SK-N-SH (cell line): ENCODE measurements around the gene ADAMTS13. TPM values are rescaled to one million over a fixed set of nuclear protein-coding genes. Genes with fewer than 3 reads are reported as not detected.

Experiments used
- CTCF ChIA-PET: fragments of 300-600, 350-600 bp; formaldehyde crosslinking; extraction: SDS; loops from one replicate; lab custom pipeline; 2021; lab: Yijun Ruan, JAX
- POLR2A ChIA-PET: fragments of 350-600 bp; sonication (Branson Sonifier 250); formaldehyde crosslinking; extraction: SDS; loops from one replicate; lab custom pipeline; 2020; ENCODE audit warnings: antibody characterized with exemption, inconsistent platforms; lab: Yijun Ruan, JAX
- DNase-seq: peaks from one replicate; pipeline ENCODE4 v3.0.0; 2012
- H2AFZ ChIP-seq: fragments of 200-600 bp; sonication (generic); 2 replicates; pipeline ENCODE4 v1.8.1; 2016; ENCODE audit warnings: antibody characterized with exemption, mild to moderate bottlenecking, low read depth
- H3F3A ChIP-seq: fragments of 200-600 bp; sonication (generic); replicated peaks from 2 replicates; pipeline ENCODE3; 2016; ENCODE audit warnings: antibody characterized with exemption, mild to moderate bottlenecking; ENCODE audit not compliant: insufficient read depth
- H3K27ac ChIP-seq, 2 experiments: fragments of 200-500 bp in 1 of 2; fragments of 200-600 bp in 1 of 2; sonication (Bioruptor generic) in 1 of 2; sonication (generic), shearing (Covaris generic) in 1 of 2; 2 replicates each; pipeline versions ENCODE4 v1.5.1 to v1.6.1; 2014 to 2016; ENCODE audit warnings: low read depth in 2 of 2, inconsistent platforms in 1 of 2, low read length in 1 of 2, mild to moderate bottlenecking in 1 of 2, mixed read lengths in 1 of 2
- H3K27me3 ChIP-seq: fragments of 200-600 bp; sonication (generic), shearing (Covaris generic); 2 replicates; pipeline ENCODE4 v1.6.1; 2016; ENCODE audit warnings: mixed run types; ENCODE audit not compliant: insufficient read depth
- H3K36me3 ChIP-seq, 2 experiments: fragments of 200-500 bp in 1 of 2; fragments of 200-600 bp in 1 of 2; sonication (Bioruptor generic) in 1 of 2; sonication (generic) in 1 of 2; replicated peaks in 1 of 2; 2 replicates each; pipeline versions ENCODE3 to v1.5.1; 2014 to 2016; ENCODE audit warnings: low read length in 1 of 2, mild to moderate bottlenecking in 1 of 2; ENCODE audit not compliant: insufficient read depth in 2 of 2, control insufficient read depth in 1 of 2
- H3K4me1 ChIP-seq, 2 experiments: fragments of 200-500 bp in 1 of 2; fragments of 200-600 bp in 1 of 2; sonication (Bioruptor generic) in 1 of 2; sonication (generic), shearing (Covaris generic) in 1 of 2; 2 replicates each; pipeline versions ENCODE4 v1.5.1 to v1.6.1; 2014 to 2016; ENCODE audit warnings: low read depth in 1 of 2, low read length in 1 of 2, mixed run types in 1 of 2; ENCODE audit not compliant: insufficient read depth in 2 of 2, control insufficient read depth in 1 of 2
- H3K4me2 ChIP-seq: fragments of 200-600 bp; sonication (generic), shearing (Covaris generic); 2 replicates; pipeline ENCODE4 v1.6.1; 2017; ENCODE audit warnings: mixed run types
- H3K4me3 ChIP-seq, 2 experiments: fragments of 200-500 bp in 1 of 2; fragments of 200-600 bp in 1 of 2; sonication (Bioruptor generic) in 1 of 2; sonication (generic), shearing (Covaris generic) in 1 of 2; 2 replicates each; pipeline versions ENCODE4 v1.5.1 to v1.8.1; 2014 to 2016; ENCODE audit warnings: low read depth in 2 of 2, inconsistent platforms in 1 of 2, low read length in 1 of 2, mild to moderate bottlenecking in 1 of 2, mixed read lengths in 1 of 2, moderate library complexity in 1 of 2
- H3K79me2 ChIP-seq: fragments of 200-600 bp; sonication (generic); 2 replicates; pipeline ENCODE4 v1.8.1; 2017; ENCODE audit warnings: mild to moderate bottlenecking; ENCODE audit not compliant: insufficient read depth
- H3K9ac ChIP-seq: fragments of 200-600 bp; sonication (generic); 2 replicates; pipeline ENCODE4 v1.6.1; 2017; ENCODE audit warnings: mixed run types
- H3K9me2 ChIP-seq: fragments of 200-600 bp; sonication (generic); 2 replicates; pipeline ENCODE4 v1.6.1; 2017; ENCODE audit warnings: mixed run types
- H3K9me3 ChIP-seq: fragments of 200-600 bp; sonication (generic); 2 replicates; pipeline ENCODE4 v1.6.1; 2017; ENCODE audit warnings: mixed run types, mild to moderate bottlenecking, moderate library complexity
- H4K20me1 ChIP-seq: fragments of 200-600 bp; sonication (generic); 2 replicates; pipeline ENCODE4 v1.6.1; 2017; ENCODE audit warnings: mild to moderate bottlenecking, mixed run types; ENCODE audit not compliant: insufficient read depth
- ELF1 ChIP-seq: IDR thresholded peaks from 2 replicates; pipeline ENCODE4 v1.4.0; 2012
- EP300 ChIP-seq, 2 experiments: IDR thresholded peaks; 2 replicates each; pipeline versions ENCODE4 v1.4.0 to v1.6.1; 2012; ENCODE audit warnings: borderline replicate concordance in 1 of 2, low read depth in 1 of 2, low read length in 1 of 2
- EZH2phosphoT487 ChIP-seq: fragments of 200-600 bp; sonication (generic); IDR thresholded peaks from 2 replicates; pipeline ENCODE4 v1.6.1; 2017; ENCODE audit warnings: low read depth, mixed run types, mild to moderate bottlenecking, antibody characterized with exemption, moderate library complexity, borderline replicate concordance
- FOXJ3 ChIP-seq: sonication (generic); formaldehyde crosslinking; IDR thresholded peaks from 2 replicates; pipeline ENCODE4 v1.5.1; 2020; ENCODE audit warnings: mild to moderate bottlenecking, missing genetic modification reagents
- FOXM1 ChIP-seq: IDR thresholded peaks from 2 replicates; pipeline ENCODE4 v1.4.0; 2012; ENCODE audit warnings: low read depth, mild to moderate bottlenecking
- GATA2 ChIP-seq: sonication (generic); formaldehyde crosslinking; IDR thresholded peaks from 2 replicates; pipeline ENCODE4 v1.5.0; 2020; ENCODE audit warnings: mild to moderate bottlenecking, missing genetic modification reagents
- IRF3 ChIP-seq: fragments of 150-350 bp; IDR thresholded peaks from 2 replicates; pipeline ENCODE4 v1.6.1; 2016; ENCODE audit warnings: mild to moderate bottlenecking, low read depth, low read length
- MXI1 ChIP-seq: IDR thresholded peaks from 2 replicates; pipeline ENCODE4 v1.6.1; 2012; ENCODE audit warnings: mild to moderate bottlenecking, low read depth, low read length, improper control_type of control experiment
- NFIC ChIP-seq: IDR thresholded peaks from 2 replicates; pipeline ENCODE4 v1.4.0; 2012; ENCODE audit warnings: borderline replicate concordance
- NRF1 ChIP-seq: IDR thresholded peaks from 2 replicates; pipeline ENCODE4 v1.6.1; 2012; ENCODE audit warnings: low read depth, mild to moderate bottlenecking, low read length
- RAD21 ChIP-seq: IDR thresholded peaks from 2 replicates; pipeline ENCODE4 v1.6.1; 2012; ENCODE audit warnings: mild to moderate bottlenecking, low read length
- REST ChIP-seq: IDR thresholded peaks from 2 replicates; pipeline ENCODE4 v1.6.1; 2012; ENCODE audit warnings: mild to moderate bottlenecking, low read depth, low read length, moderate library complexity
- SMC3 ChIP-seq: IDR thresholded peaks from 2 replicates; pipeline ENCODE4 v1.6.1; 2012; ENCODE audit warnings: low read depth, low read length, improper control_type of control experiment
- TAF1 ChIP-seq: IDR thresholded peaks from 2 replicates; pipeline ENCODE4 v1.6.1; 2012; ENCODE audit warnings: low read depth, mild to moderate bottlenecking, low read length, moderate library complexity, borderline replicate concordance
- TEAD4 ChIP-seq: IDR thresholded peaks from 2 replicates; pipeline ENCODE4 v1.4.0; 2012; ENCODE audit warnings: mild to moderate bottlenecking, borderline replicate concordance; ENCODE audit not compliant: insufficient read depth
- USF1 ChIP-seq: IDR thresholded peaks from 2 replicates; pipeline ENCODE4 v1.4.0; 2012; ENCODE audit warnings: low read depth, borderline replicate concordance
- YY1 ChIP-seq: IDR thresholded peaks from 2 replicates; pipeline ENCODE4 v1.4.0; 2012; ENCODE audit warnings: low read depth, mild to moderate bottlenecking
- ZBTB33 ChIP-seq: IDR thresholded peaks from 2 replicates; pipeline ENCODE4 v1.4.0; 2012; ENCODE audit warnings: low read depth, borderline replicate concordance
- WGBS: methylation state at CpG from one replicate; pipeline ENCODE4 v1.1.6; 2017; ENCODE audit warnings: low lambda C conversion rate; 5-methylcytosine and 5-hydroxymethylcytosine counted together
- polyA plus RNA-seq, 3 experiments: library from polyadenylated mRNA; depleted of rRNA; stranded (reverse); fragments of >200 nt; gene quantifications; 2 replicates each; pipeline ENCODE4 v1.2.3, GENCODE V29; 2012

ADAMTS13 gene
- polyA plus RNA-seq, 1 of the 3 experiments (the other 2 are of a cell fraction), result 10.6 TPM

- POLR2A ChIA-PET, result no interaction called here
- H3K4me2 ChIP-seq, result no peak overlapping the region
These were observed 14.5 kb downstream of the ADAMTS13 start for GRCh38 chr9:133436681-133437080.

GRCh38 chr9:133437753-133438531 lies 15.8 kb downstream of the ADAMTS13 start:
- ChIA-PET CTCF (interaction anchor here (0.6 to 1.4 kb wide), 3 partner anchors 10 to 257 kb away, joined by 3 to 4 read pairs (median 3); no protein-coding TSS in a partner anchor), POLR2A (no interaction called here)
- no peaks in the 10 kb centered on the region for H3K79me2 ChIP-seq
- H3F3A ChIP-seq, result no peaks in the 10 kb centered on the region
- no peak overlapping the region for H3K9ac ChIP-seq
- no peak for DNase-seq
- no peak overlapping the region for H2AFZ ChIP-seq
- no peaks in the 10 kb centered on the region for H3K36me3 ChIP-seq
- H3K4me1 ChIP-seq, result no peaks in the 10 kb centered on the region
- no peaks in the 10 kb centered on the region for H3K27me3 ChIP-seq
- H4K20me1 ChIP-seq, result no peaks in the 10 kb centered on the region
- no peak overlapping the region for H3K4me2 ChIP-seq
- no peaks in the 10 kb centered on the region for H3K9me3 ChIP-seq
- H3K27ac ChIP-seq, result no peak overlapping the region
- no peak overlapping the region for H3K4me3 ChIP-seq
- 89% methylated on average over 3 of the region's 20 CpGs for WGBS
- H3K9me2 ChIP-seq, result no peaks in the 10 kb centered on the region
- TF ChIP-seq NFIC (no peak), SMC3 (no peak), REST (no peak), USF1 (no peak), NRF1 (no peak), FOXM1 (no peak), TEAD4 (no peak), ELF1 (no peak), EZH2phosphoT487 (no peak), IRF3 (no peak), FOXJ3 (CRISPR knock-in tag) (no peak), TAF1 (no peak), GATA2 (no peak), YY1 (no peak)

More at GRCh38 chr9:133436681-133437080, 14.5 kb downstream of the ADAMTS13 start:
- no peaks in the 10 kb centered on the region for H3K4me1 ChIP-seq
- H4K20me1 ChIP-seq, result no peaks in the 10 kb centered on the region
- no peak overlapping the region for H3K9ac ChIP-seq
- no peaks in the 10 kb centered on the region for H3K36me3 ChIP-seq
- no peaks in the 10 kb centered on the region for H3K9me3 ChIP-seq
- H3K4me3 ChIP-seq, result no peak overlapping the region
- no peak overlapping the region for H3K27ac ChIP-seq
- H3K27me3 ChIP-seq, result no peaks in the 10 kb centered on the region
- CTCF ChIA-PET, result no interaction called here
- no peak overlapping the region for H2AFZ ChIP-seq
- no peaks in the 10 kb centered on the region for H3K79me2 ChIP-seq
- WGBS, result 83% methylated on average over 12 of the region's 16 CpGs
- DNase-seq, result peak; percentile 19
- no peaks in the 10 kb centered on the region for H3K9me2 ChIP-seq
- TF ChIP-seq SMC3 (no peak), EP300 (IDR thresholded peaks at IDR 0.05; ENCODE audit: borderline replicate concordance in 1 of 2, low read depth in 1 of 2, low read length in 1 of 2) (no peak), TAF1 (no peak), MXI1 (no peak), ZBTB33 (no peak), RAD21 (no peak)
- TF ChIP-seq, all 33 proteins: peak for 0
- H3F3A ChIP-seq, result no peaks in the 10 kb centered on the region
